Measurements from ENCODE around the gene BLOC1S5.
"Not testable (repeated sequence)": the region's sequence is repeated elsewhere in the genome, so short reads cannot be mapped to it uniquely, and the experiment has no call there.

BLOC1S5 gene

DNA sequence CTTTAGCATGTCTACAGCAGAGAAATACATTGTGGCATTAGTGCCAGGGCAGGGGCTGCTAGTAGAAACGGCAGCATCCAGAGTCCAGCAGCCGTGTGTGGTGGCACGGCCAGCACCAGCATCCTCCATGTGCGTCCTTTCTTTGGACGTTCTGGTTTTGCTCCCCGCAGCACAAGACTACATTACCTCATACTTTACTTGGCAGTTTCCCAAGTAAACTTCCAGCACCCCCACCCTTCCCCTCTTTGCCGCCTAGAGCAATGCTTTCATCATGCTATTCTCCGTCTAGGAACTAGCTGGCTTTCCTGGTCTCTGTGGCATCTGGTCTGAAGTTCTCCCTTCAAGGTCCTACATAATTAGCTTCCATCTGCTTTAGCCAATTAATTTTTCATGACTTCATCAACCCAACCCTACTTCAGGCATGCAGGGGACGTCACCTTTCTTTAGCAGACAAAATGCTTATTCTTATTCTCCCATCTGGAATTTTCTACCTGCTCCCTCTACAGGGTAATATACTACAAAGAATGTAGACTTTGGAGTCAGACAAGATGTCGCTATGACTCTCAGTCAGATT is 67.6 kb downstream of the BLOC1S5 start:
- in situ Hi-C loops (cut with HindIII; ENCODE audit: low sequenced_read_pairs), result no loop called here
- H3K4me3 ChIP-seq (ENCODE audit: low read depth, low read length), result no peak overlapping the region
- TF ChIP-seq, protein P1, sequence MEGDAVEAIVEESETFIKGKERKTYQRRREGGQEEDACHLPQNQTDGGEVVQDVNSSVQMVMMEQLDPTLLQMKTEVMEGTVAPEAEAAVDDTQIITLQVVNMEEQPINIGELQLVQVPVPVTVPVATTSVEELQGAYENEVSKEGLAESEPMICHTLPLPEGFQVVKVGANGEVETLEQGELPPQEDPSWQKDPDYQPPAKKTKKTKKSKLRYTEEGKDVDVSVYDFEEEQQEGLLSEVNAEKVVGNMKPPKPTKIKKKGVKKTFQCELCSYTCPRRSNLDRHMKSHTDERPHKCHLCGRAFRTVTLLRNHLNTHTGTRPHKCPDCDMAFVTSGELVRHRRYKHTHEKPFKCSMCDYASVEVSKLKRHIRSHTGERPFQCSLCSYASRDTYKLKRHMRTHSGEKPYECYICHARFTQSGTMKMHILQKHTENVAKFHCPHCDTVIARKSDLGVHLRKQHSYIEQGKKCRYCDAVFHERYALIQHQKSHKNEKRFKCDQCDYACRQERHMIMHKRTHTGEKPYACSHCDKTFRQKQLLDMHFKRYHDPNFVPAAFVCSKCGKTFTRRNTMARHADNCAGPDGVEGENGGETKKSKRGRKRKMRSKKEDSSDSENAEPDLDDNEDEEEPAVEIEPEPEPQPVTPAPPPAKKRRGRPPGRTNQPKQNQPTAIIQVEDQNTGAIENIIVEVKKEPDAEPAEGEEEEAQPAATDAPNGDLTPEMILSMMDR (IDR thresholded peaks at IDR 0.05; ENCODE audit: low read depth, low read length, missing control alignments), result no peak
- DNase-seq (ENCODE audit: low read depth), result peak; percentile 34

DNA sequence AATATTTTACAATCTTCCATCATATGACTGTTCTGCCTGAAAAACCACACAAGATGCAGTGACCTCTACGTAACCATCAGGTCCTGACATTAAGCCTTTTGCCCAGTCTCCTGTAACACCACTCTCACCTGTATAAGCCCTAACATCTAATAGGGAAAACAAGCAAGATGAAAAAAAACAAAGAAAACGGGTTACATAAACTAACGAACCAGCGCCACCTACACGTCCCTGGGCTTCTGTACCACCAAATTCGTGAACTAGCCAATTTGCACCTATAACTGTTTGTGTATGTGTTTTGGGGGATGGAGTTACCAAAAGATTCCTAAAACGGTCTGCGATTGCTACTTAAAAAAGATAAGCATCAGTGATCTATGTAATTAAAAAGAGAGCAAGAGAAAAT is 70.2 kb downstream of the BLOC1S5 start:
- in situ Hi-C loops (cut with HindIII; ENCODE audit: low sequenced_read_pairs), result no loop called here
- TF ChIP-seq, protein P1 (IDR thresholded peaks at IDR 0.05; ENCODE audit: low read depth, low read length, missing control alignments), result no peak
- no peak overlapping the region for H3K4me3 ChIP-seq (ENCODE audit: low read depth, low read length)
- no peak for DNase-seq (ENCODE audit: low read depth)

DNA sequence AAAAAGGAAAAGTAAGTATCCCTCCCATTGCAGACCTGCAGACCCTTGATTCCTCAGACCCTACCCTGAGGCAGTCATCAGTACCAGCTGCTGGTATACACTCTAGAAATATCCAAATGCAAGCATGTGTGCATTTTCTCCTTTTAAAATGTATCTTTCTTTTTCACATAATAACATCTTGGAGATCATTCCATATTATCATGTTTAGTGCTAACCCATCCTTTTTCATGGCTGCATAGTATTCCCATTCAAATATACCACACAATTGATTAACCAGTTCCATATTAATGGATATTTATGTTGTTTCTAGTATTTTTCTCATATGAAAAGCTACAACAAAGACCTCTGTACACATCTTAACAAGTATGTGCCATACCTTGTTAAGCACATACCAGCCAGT is 70.8 kb downstream of the BLOC1S5 start:
- H3K4me3 ChIP-seq (ENCODE audit: low read depth, low read length), result no peak overlapping the region
- in situ Hi-C loops (cut with HindIII; ENCODE audit: low sequenced_read_pairs), result no loop called here
- DNase-seq (ENCODE audit: low read depth), result no peak
- TF ChIP-seq, protein P1 (IDR thresholded peaks at IDR 0.05; ENCODE audit: low read depth, low read length, missing control alignments), result no peak

DNA sequence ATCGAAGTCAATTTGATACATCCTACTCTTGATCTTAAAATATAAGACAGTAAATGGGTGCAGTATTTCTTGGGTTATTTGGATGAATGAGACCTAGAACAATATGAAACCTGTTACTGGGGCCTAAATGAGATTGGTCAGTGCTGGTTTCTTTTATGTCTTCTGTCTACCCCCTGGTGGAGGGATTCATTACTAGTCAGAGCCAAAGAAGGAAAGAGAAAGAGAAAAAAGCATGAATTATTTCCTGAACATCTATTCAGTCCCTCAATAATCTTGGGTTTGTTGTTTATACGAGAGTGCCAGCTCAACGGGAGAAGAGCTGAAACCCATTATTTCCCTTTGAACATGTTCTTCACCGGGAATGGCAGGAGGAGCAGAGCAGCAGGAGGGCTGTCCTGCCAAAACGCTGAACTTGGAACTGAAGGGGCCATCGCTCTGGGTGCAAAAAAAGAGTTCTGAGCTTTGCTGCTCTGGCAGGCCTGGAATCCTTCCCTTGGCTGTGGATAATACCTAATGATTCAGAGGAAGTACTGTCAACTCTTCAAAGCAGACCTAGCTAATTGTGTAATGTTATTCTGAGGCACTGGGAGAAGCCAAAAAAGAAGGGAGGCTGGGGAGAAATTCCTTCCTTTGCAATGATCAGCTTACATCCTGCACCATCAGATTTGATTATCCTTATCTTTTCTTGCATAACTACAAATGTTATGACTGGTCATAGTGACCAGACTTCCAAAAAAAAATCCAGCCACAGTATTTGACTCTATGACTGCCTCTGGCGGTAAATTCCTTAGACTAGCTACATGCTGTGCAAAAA is 72.0 kb downstream of the BLOC1S5 start:
- peak; percentile 77 for DNase-seq (ENCODE audit: low read depth)
- in situ Hi-C loops (cut with HindIII; ENCODE audit: low sequenced_read_pairs), result no loop called here
- TF ChIP-seq, protein P1 (IDR thresholded peaks at IDR 0.05; ENCODE audit: low read depth, low read length, missing control alignments), result peak; percentile 45
- H3K4me3 ChIP-seq (ENCODE audit: low read depth, low read length), result no peak overlapping the region

DNA sequence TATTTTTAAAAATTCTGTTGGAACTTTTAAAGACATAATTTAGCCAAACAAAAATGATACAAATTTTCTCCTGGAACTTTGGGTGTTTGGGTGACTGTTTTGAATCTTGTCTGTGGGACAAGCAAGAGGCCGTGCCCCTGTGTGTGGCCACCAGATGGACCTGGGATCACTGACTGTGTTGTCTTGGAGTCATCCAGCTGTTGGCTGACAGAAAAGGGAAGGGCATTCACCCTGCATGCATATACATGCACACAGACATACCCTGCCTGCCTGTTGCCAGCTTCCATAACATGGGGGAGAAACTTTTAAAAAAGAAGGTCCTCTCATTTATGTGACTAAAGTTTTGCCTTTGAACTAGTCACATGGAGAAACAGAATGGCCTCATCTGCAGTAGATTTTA is 72.7 kb downstream of the BLOC1S5 start:
- DNase-seq (ENCODE audit: low read depth), result no peak
- TF ChIP-seq, protein P1 (IDR thresholded peaks at IDR 0.05; ENCODE audit: low read depth, low read length, missing control alignments), result no peak
- in situ Hi-C loops (cut with HindIII; ENCODE audit: low sequenced_read_pairs), result no loop called here
- H3K4me3 ChIP-seq (ENCODE audit: low read depth, low read length), result no peak overlapping the region

DNA sequence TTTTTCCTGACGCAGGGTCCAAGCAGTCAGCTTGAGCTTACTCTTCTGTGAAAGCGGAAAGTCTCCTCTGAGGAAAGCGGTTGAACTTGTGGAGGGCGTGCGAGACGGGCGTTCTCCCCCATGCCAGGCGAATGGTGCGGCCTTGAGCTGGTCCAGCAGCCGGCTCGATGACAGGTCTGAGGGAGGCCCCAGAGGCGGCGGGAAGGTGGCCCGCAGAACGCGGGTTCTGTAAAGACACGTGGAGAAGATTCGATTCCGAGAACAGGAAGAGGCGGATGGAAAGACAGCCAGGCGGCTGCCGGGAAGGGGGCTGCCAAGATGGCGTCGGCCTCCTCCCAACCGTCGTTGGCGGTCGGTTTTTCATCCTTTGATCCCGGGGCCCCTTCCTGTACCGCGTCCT is 78.0 kb downstream of the BLOC1S5 start:
- TF ChIP-seq, protein P1 (IDR thresholded peaks at IDR 0.05; ENCODE audit: low read depth, low read length, missing control alignments), result no peak

DNA sequence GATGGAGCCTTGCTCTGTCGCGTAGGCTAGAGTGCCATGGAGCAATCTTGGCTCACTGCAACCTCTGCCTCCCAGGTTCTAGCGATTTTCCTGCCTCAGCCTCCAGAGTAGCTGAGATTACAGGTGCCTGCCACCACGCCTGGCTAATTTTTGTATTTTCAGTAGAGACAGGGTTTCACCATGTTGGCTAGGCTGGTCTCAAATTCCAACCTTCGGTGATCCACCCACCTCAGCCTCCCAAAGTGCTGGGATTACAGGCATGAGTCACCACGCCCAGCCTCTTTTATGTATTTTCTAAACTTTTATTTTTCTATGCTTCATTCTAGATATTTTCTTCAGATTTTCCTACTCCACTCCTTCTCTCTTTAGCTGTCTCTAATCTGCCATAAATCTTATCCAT is 80.2 kb downstream of the BLOC1S5 start:
- H3K4me3 ChIP-seq (ENCODE audit: low read depth, low read length); in situ Hi-C loops (cut with HindIII; ENCODE audit: low sequenced_read_pairs); DNase-seq (ENCODE audit: low read depth): not testable (repeated sequence)

More for the DNA sequence above, 78.0 kb downstream of the BLOC1S5 start:
- no peak overlapping the region for H3K4me3 ChIP-seq (ENCODE audit: low read depth, low read length)
- in situ Hi-C loops (cut with HindIII; ENCODE audit: low sequenced_read_pairs), result no loop called here
- DNase-seq (ENCODE audit: low read depth), result no peak

Measured in astrocyte of the cerebellum (primary cell).